ENCODE results near the gene MOK. TPM values are rescaled to one million over a fixed set of nuclear protein-coding genes. Genes with fewer than 3 reads are reported as not detected.

Gene MOK
- total RNA-seq, 1 donor from 2014 or later = 6.8 TPM

GRCh38 chr14:102219316-102219715, 85.6 kb downstream of the MOK start:
- H3K4me3 Mint-ChIP-seq (ENCODE audit: low read depth) = no peak overlapping the region

GRCh38 chr14:102218688-102219087, 86.3 kb downstream of the MOK start:
- peaks cover 2% of the 10 kb centered on the region for H3K36me3 Mint-ChIP-seq (ENCODE audit: low read depth)
- no peaks in the 10 kb centered on the region for H3K27me3 Mint-ChIP-seq (ENCODE audit: low read depth)
- no peak overlapping the region for H3K27ac Mint-ChIP-seq
- H3K4me3 Mint-ChIP-seq (ENCODE audit: low read depth) = no peak overlapping the region
- H3K9me3 Mint-ChIP-seq = no peaks in the 10 kb centered on the region
- intact Hi-C loops (cut with micrococcal nuclease) = no loop called here
- peaks cover 1% of the 10 kb centered on the region for H3K4me1 Mint-ChIP-seq (ENCODE audit: low read depth)
- no peak for DNase-seq (ENCODE audit: low spot score)

More at GRCh38 chr14:102219316-102219715, 85.6 kb downstream of the MOK start:
- intact Hi-C loops (cut with micrococcal nuclease) = no loop called here
- Mint-ChIP-seq H3K27me3 (ENCODE audit: low read depth) (no peaks in the 10 kb centered on the region), H3K4me1 (ENCODE audit: low read depth) (peaks cover 1% of the 10 kb centered on the region), H3K27ac (no peak overlapping the region), H3K9me3 (no peaks in the 10 kb centered on the region), H3K36me3 (ENCODE audit: low read depth) (peaks cover 3% of the 10 kb centered on the region)
- no peak for DNase-seq (ENCODE audit: low spot score)

- no peak overlapping the region for H3K27ac Mint-ChIP-seq
- intact Hi-C loops (cut with micrococcal nuclease) = no loop called here
- H3K36me3 Mint-ChIP-seq (ENCODE audit: low read depth) = no peaks in the 10 kb centered on the region
- H3K9me3 Mint-ChIP-seq = no peaks in the 10 kb centered on the region
- no peaks in the 10 kb centered on the region for H3K27me3 Mint-ChIP-seq (ENCODE audit: low read depth)
- H3K4me3 Mint-ChIP-seq (ENCODE audit: low read depth) = no peak overlapping the region
- H3K4me1 Mint-ChIP-seq (ENCODE audit: low read depth) = peaks cover 1% of the 10 kb centered on the region
- DNase-seq (ENCODE audit: low spot score) = no peak
Measured at GRCh38 chr14:102217987-102218421, 87.0 kb downstream of the MOK start.

- H3K27ac Mint-ChIP-seq = no peak overlapping the region
Measured at GRCh38 chr14:102217399-102217798, 87.6 kb downstream of the MOK start.

GRCh38 chr14:102215576-102216250, 89.3 kb downstream of the MOK start:
- DNase-seq (ENCODE audit: low spot score) = no peak
- Mint-ChIP-seq H3K4me3 (ENCODE audit: low read depth) (no peak overlapping the region), H3K36me3 (ENCODE audit: low read depth) (no peaks in the 10 kb centered on the region), H3K9me3 (no peaks in the 10 kb centered on the region), H3K4me1 (ENCODE audit: low read depth) (no peaks in the 10 kb centered on the region), H3K27me3 (ENCODE audit: low read depth) (no peaks in the 10 kb centered on the region), H3K27ac (no peak overlapping the region)
- intact Hi-C loops (cut with micrococcal nuclease) = no loop called here

More at GRCh38 chr14:102217399-102217798, 87.6 kb downstream of the MOK start:
- Mint-ChIP-seq H3K4me3 (ENCODE audit: low read depth) (no peak overlapping the region), H3K36me3 (ENCODE audit: low read depth) (no peaks in the 10 kb centered on the region), H3K27me3 (ENCODE audit: low read depth) (no peaks in the 10 kb centered on the region), H3K4me1 (ENCODE audit: low read depth) (peaks cover 1% of the 10 kb centered on the region), H3K9me3 (no peaks in the 10 kb centered on the region)
- intact Hi-C loops (cut with micrococcal nuclease) = no loop called here
- DNase-seq (ENCODE audit: low spot score) = no peak

GRCh38 chr14:102215071-102215470, 89.9 kb downstream of the MOK start:
- no peaks in the 10 kb centered on the region for H3K27me3 Mint-ChIP-seq (ENCODE audit: low read depth)
- intact Hi-C loops (cut with micrococcal nuclease) = no loop called here
- DNase-seq (ENCODE audit: low spot score) = no peak
- peaks cover 1% of the 10 kb centered on the region for H3K4me1 Mint-ChIP-seq (ENCODE audit: low read depth)
- no peaks in the 10 kb centered on the region for H3K9me3 Mint-ChIP-seq
- H3K4me3 Mint-ChIP-seq (ENCODE audit: low read depth) = no peak overlapping the region
- no peak overlapping the region for H3K27ac Mint-ChIP-seq
- H3K36me3 Mint-ChIP-seq (ENCODE audit: low read depth) = peaks cover 3% of the 10 kb centered on the region

- DNase-seq (ENCODE audit: low spot score) = no peak
- Mint-ChIP-seq H3K4me1 (ENCODE audit: low read depth) (peaks cover 1% of the 10 kb centered on the region), H3K4me3 (ENCODE audit: low read depth) (no peak overlapping the region), H3K36me3 (ENCODE audit: low read depth) (peaks cover 10% of the 10 kb centered on the region), H3K9me3 (no peaks in the 10 kb centered on the region), H3K27me3 (ENCODE audit: low read depth) (no peaks in the 10 kb centered on the region), H3K27ac (no peak overlapping the region)
- intact Hi-C loops (cut with micrococcal nuclease) = no loop called here
Measured at GRCh38 chr14:102213984-102214658, 90.8 kb downstream of the MOK start.

- peaks cover 15% of the 10 kb centered on the region for H3K36me3 Mint-ChIP-seq (ENCODE audit: low read depth)
- peaks cover 1% of the 10 kb centered on the region for H3K4me1 Mint-ChIP-seq (ENCODE audit: low read depth)
- intact Hi-C loops (cut with micrococcal nuclease) = no loop called here
- no peaks in the 10 kb centered on the region for H3K27me3 Mint-ChIP-seq (ENCODE audit: low read depth)
- no peaks in the 10 kb centered on the region for H3K9me3 Mint-ChIP-seq
- H3K4me3 Mint-ChIP-seq (ENCODE audit: low read depth) = no peak overlapping the region
- no peak for DNase-seq (ENCODE audit: low spot score)
- no peak overlapping the region for H3K27ac Mint-ChIP-seq
Measured at GRCh38 chr14:102213470-102213869, 91.5 kb downstream of the MOK start.

GRCh38 chr14:102212845-102213244, 92.1 kb downstream of the MOK start:
- intact Hi-C loops (cut with micrococcal nuclease) = no loop called here
- Mint-ChIP-seq H3K27me3 (ENCODE audit: low read depth) (no peaks in the 10 kb centered on the region), H3K27ac (no peak overlapping the region), H3K36me3 (ENCODE audit: low read depth) (peaks cover 18% of the 10 kb centered on the region), H3K9me3 (no peaks in the 10 kb centered on the region), H3K4me3 (ENCODE audit: low read depth) (no peak overlapping the region), H3K4me1 (ENCODE audit: low read depth) (peaks cover 1% of the 10 kb centered on the region)
- DNase-seq (ENCODE audit: low spot score) = no peak

- peaks cover 20% of the 10 kb centered on the region for H3K36me3 Mint-ChIP-seq (ENCODE audit: low read depth)
- H3K9me3 Mint-ChIP-seq = no peaks in the 10 kb centered on the region
- no peak overlapping the region for H3K4me3 Mint-ChIP-seq (ENCODE audit: low read depth)
- no peak overlapping the region for H3K27ac Mint-ChIP-seq
- H3K4me1 Mint-ChIP-seq (ENCODE audit: low read depth) = peaks cover 1% of the 10 kb centered on the region
- intact Hi-C loops (cut with micrococcal nuclease) = no loop called here
- no peak for DNase-seq (ENCODE audit: low spot score)
- no peaks in the 10 kb centered on the region for H3K27me3 Mint-ChIP-seq (ENCODE audit: low read depth)
Measured at GRCh38 chr14:102212356-102212755, 92.6 kb downstream of the MOK start.

GRCh38 chr14:102211240-102211639, 93.7 kb downstream of the MOK start:
- no peak for DNase-seq (ENCODE audit: low spot score)
- Mint-ChIP-seq H3K27me3 (ENCODE audit: low read depth) (no peaks in the 10 kb centered on the region), H3K4me3 (ENCODE audit: low read depth) (no peak overlapping the region), H3K27ac (no peak overlapping the region), H3K4me1 (ENCODE audit: low read depth) (peaks cover 1% of the 10 kb centered on the region), H3K36me3 (ENCODE audit: low read depth) (peaks cover 20% of the 10 kb centered on the region), H3K9me3 (no peaks in the 10 kb centered on the region)
- intact Hi-C loops (cut with micrococcal nuclease) = no loop called here

- no peak for DNase-seq (ENCODE audit: low spot score)
- H3K4me3 Mint-ChIP-seq (ENCODE audit: low read depth) = no peak overlapping the region
- peaks cover 1% of the 10 kb centered on the region for H3K4me1 Mint-ChIP-seq (ENCODE audit: low read depth)
- H3K9me3 Mint-ChIP-seq = no peaks in the 10 kb centered on the region
- no peaks in the 10 kb centered on the region for H3K27me3 Mint-ChIP-seq (ENCODE audit: low read depth)
- intact Hi-C loops (cut with micrococcal nuclease) = no loop called here
- H3K27ac Mint-ChIP-seq = no peak overlapping the region
- peaks cover 23% of the 10 kb centered on the region for H3K36me3 Mint-ChIP-seq (ENCODE audit: low read depth)
Measured at GRCh38 chr14:102210421-102211042, 94.4 kb downstream of the MOK start.

Data from activated T-helper 2 cell treated with anti-CD3 and anti-CD28 coated beads, Interferon-gamma antibody, Interleukin-2, Interleukin-4, amounts not matched to agents 10 μg/mL and 5 μg/mL and 100 μg/mL, durations not matched to agents 14 hours and 24 hours and 36 hours (primary cell).